ENCODE results near the gene SH2B2.
A peak's percentile ranks its signal among the peaks of the same experiment; 100 is the strongest.

The SH2B2 gene

DNA sequence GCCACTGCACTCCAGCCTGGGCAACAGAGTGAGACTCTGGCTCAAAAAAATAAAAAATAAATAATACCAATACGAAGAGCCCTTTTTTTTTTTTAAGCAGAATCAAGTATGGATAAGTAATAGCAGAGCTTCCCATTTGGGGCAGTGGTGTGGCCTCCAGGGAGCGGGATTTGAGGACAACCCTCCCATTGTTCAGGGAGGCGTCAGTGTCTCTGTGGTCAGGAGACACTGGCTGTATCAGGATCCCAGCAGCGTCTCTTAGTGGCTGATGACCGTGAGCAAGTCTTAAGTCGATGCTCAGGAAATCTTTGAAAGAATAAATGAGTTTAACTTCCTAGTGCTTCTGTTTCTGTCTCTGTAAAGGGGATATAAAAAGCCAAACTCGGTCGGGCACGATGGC, 25.2 kb upstream of the SH2B2 start:
- no peaks in the 10 kb centered on the region for H3K27me3 ChIP-seq (ENCODE audit: insufficient read depth, low read length)
- H4K91ac ChIP-seq (ENCODE audit: low read depth, low read length): no peak overlapping the region
- no peak overlapping the region for H3K4me2 ChIP-seq (ENCODE audit: low read length)
- H3K23ac ChIP-seq (ENCODE audit: low read length): no peak overlapping the region
- no peaks in the 10 kb centered on the region for H3K36me3 ChIP-seq (ENCODE audit: control insufficient read depth in 1 of 2, insufficient read depth in 2 of 2, low read length in 2 of 2)
- no peak overlapping the region for H3K4me3 ChIP-seq (ENCODE audit: low read depth, low read length)
- no peak overlapping the region for H2BK12ac ChIP-seq (ENCODE audit: low read length)
- no peak overlapping the region for H4K12ac ChIP-seq (ENCODE audit: low read depth, low read length)
- H3K79me1 ChIP-seq (ENCODE audit: low read length): no peaks in the 10 kb centered on the region
- H2AK5ac ChIP-seq (ENCODE audit: low read length): no peak overlapping the region
- no peak overlapping the region for H3K18ac ChIP-seq (ENCODE audit: low read length)
- no peak overlapping the region for H2BK120ac ChIP-seq (ENCODE audit: insufficient read depth, low read length, poor library complexity)
- peaks cover 2 to 6% of the 10 kb centered on the region in 2 experiments for H3K4me1 ChIP-seq (ENCODE audit: control insufficient read depth in 1 of 2, insufficient read depth in 2 of 2, low read length in 2 of 2)
- peaks cover 8% of the 10 kb centered on the region for H3K9me3 ChIP-seq (ENCODE audit: insufficient read depth, low read depth, low read length)
- H2BK5ac ChIP-seq (ENCODE audit: low read depth, low read length, poor library complexity): no peak overlapping the region
- H4K8ac ChIP-seq (ENCODE audit: low read depth, low read length): no peak overlapping the region
- DNase-seq: no peak
- no CpG with 5 or more reads among the region's 9 CpGs for whole genome bisulfite sequencing (ENCODE audit: extremely low coverage, insufficient coverage, insufficient read length)
- no peak overlapping the region for H3K14ac ChIP-seq (ENCODE audit: low read length)
- H3K79me2 ChIP-seq (ENCODE audit: control insufficient read depth, insufficient read depth, low read length, poor library complexity): no peaks in the 10 kb centered on the region
- H3K9ac ChIP-seq (ENCODE audit: low read length): no peak overlapping the region
- no peak overlapping the region for H3K27ac ChIP-seq (ENCODE audit: low read depth, low read length)
- H3K4ac ChIP-seq (ENCODE audit: low read depth, low read length): no peak overlapping the region
- no peak overlapping the region for H2AFZ ChIP-seq (ENCODE audit: insufficient read depth, low read length, poor library complexity)

GRCh38 chr7:102262546-102262945, 24.1 kb upstream of the SH2B2 start:
- H3K4me3 ChIP-seq (ENCODE audit: low read depth, low read length): no peak overlapping the region
- no peaks in the 10 kb centered on the region for H3K36me3 ChIP-seq (ENCODE audit: control insufficient read depth in 1 of 2, insufficient read depth in 2 of 2, low read length in 2 of 2)
- H4K8ac ChIP-seq (ENCODE audit: low read depth, low read length): no peak overlapping the region
- H3K18ac ChIP-seq (ENCODE audit: low read length): no peak overlapping the region
- no peak overlapping the region for H3K14ac ChIP-seq (ENCODE audit: low read length)
- no peak overlapping the region for H2BK5ac ChIP-seq (ENCODE audit: low read depth, low read length, poor library complexity)
- no peak overlapping the region for H2BK12ac ChIP-seq (ENCODE audit: low read length)
- H3K79me2 ChIP-seq (ENCODE audit: control insufficient read depth, insufficient read depth, low read length, poor library complexity): no peaks in the 10 kb centered on the region
- no peak overlapping the region for H4K91ac ChIP-seq (ENCODE audit: low read depth, low read length)
- no peak overlapping the region for H2AFZ ChIP-seq (ENCODE audit: insufficient read depth, low read length, poor library complexity)
- no peak overlapping the region for H3K23ac ChIP-seq (ENCODE audit: low read length)
- no peak overlapping the region for H2AK5ac ChIP-seq (ENCODE audit: low read length)
- H3K4me2 ChIP-seq (ENCODE audit: low read length): no peak overlapping the region
- H3K9ac ChIP-seq (ENCODE audit: low read length): no peak overlapping the region
- H3K27ac ChIP-seq (ENCODE audit: low read depth, low read length): no peak overlapping the region
- no peak overlapping the region for H3K4ac ChIP-seq (ENCODE audit: low read depth, low read length)
- no CpG with 5 or more reads among the region's 13 CpGs for WGBS (ENCODE audit: extremely low coverage, insufficient coverage, insufficient read length)
- no peaks in the 10 kb centered on the region for H3K79me1 ChIP-seq (ENCODE audit: low read length)
- no peak overlapping the region for H4K12ac ChIP-seq (ENCODE audit: low read depth, low read length)
- H3K27me3 ChIP-seq (ENCODE audit: insufficient read depth, low read length): no peaks in the 10 kb centered on the region
- DNase-seq: no peak
- H2BK120ac ChIP-seq (ENCODE audit: insufficient read depth, low read length, poor library complexity): no peak overlapping the region
- H3K4me1 ChIP-seq (ENCODE audit: control insufficient read depth in 1 of 2, insufficient read depth in 2 of 2, low read length in 2 of 2): peaks cover 2 to 6% of the 10 kb centered on the region in 2 experiments
- peaks cover 6% of the 10 kb centered on the region for H3K9me3 ChIP-seq (ENCODE audit: insufficient read depth, low read depth, low read length)

- Histone ChIP-seq H2BK120ac (ENCODE audit: insufficient read depth, low read length, poor library complexity) (no peak overlapping the region), H3K4me3 (ENCODE audit: low read depth, low read length) (no peak overlapping the region), H3K18ac (ENCODE audit: low read length) (no peak overlapping the region), H2AFZ (ENCODE audit: insufficient read depth, low read length, poor library complexity) (no peak overlapping the region), H3K9ac (ENCODE audit: low read length) (no peak overlapping the region), H2AK5ac (ENCODE audit: low read length) (no peak overlapping the region), H4K12ac (ENCODE audit: low read depth, low read length) (no peak overlapping the region), H4K8ac (ENCODE audit: low read depth, low read length) (no peak overlapping the region), H3K27ac (ENCODE audit: low read depth, low read length) (no peak overlapping the region), H3K4ac (ENCODE audit: low read depth, low read length) (no peak overlapping the region), H3K79me2 (ENCODE audit: control insufficient read depth, insufficient read depth, low read length, poor library complexity) (no peaks in the 10 kb centered on the region), H2BK5ac (ENCODE audit: low read depth, low read length, poor library complexity) (no peak overlapping the region), H3K4me2 (ENCODE audit: low read length) (no peak overlapping the region), H4K91ac (ENCODE audit: low read depth, low read length) (no peak overlapping the region), H3K4me1 (ENCODE audit: control insufficient read depth in 1 of 2, insufficient read depth in 2 of 2, low read length in 2 of 2) (peaks cover 2% of the 10 kb centered on the region in 2 experiments), H3K14ac (ENCODE audit: low read length) (no peak overlapping the region), H3K36me3 (ENCODE audit: control insufficient read depth in 1 of 2, insufficient read depth in 2 of 2, low read length in 2 of 2) (no peaks in the 10 kb centered on the region), H2BK12ac (ENCODE audit: low read length) (no peak overlapping the region), H3K27me3 (ENCODE audit: insufficient read depth, low read length) (no peaks in the 10 kb centered on the region), H3K9me3 (ENCODE audit: insufficient read depth, low read depth, low read length) (peaks cover 4% of the 10 kb centered on the region), H3K23ac (ENCODE audit: low read length) (no peak overlapping the region), H3K79me1 (ENCODE audit: low read length) (no peaks in the 10 kb centered on the region)
- DNase-seq: peak in 1 of 2 donors; percentile 23
- no CpG with 5 or more reads among the region's 13 CpGs for WGBS (ENCODE audit: extremely low coverage, insufficient coverage, insufficient read length)
Measured at GRCh38 chr7:102264367-102264891, 22.2 kb upstream of the SH2B2 start.

DNA sequence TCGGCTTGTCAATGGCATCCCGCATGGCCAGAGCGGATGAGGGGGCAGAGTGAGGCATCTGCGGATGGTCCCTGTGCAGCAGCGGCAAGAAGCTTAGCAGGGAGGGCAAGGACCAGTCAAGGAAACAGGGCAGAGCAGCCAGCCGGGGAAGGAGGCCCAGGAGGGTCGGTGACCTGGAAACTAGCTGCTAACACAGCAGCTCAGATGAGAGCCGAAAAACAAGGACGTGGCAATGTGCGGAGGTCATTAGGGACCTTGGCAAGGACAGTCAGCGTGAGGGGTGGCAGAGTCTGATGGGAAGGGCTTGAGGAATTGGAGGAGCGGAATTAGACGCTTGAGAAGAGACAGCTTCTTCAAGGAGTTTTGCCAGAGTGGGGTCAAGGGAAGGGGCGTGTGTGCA, 20.1 kb upstream of the SH2B2 start:
- Histone ChIP-seq H4K12ac (ENCODE audit: low read depth, low read length) (no peak overlapping the region), H2BK5ac (ENCODE audit: low read depth, low read length, poor library complexity) (no peak overlapping the region), H2AFZ (ENCODE audit: insufficient read depth, low read length, poor library complexity) (no peak overlapping the region), H3K18ac (ENCODE audit: low read length) (no peak overlapping the region), H3K14ac (ENCODE audit: low read length) (no peak overlapping the region), H3K36me3 (ENCODE audit: control insufficient read depth in 1 of 2, insufficient read depth in 2 of 2, low read length in 2 of 2) (no peaks in the 10 kb centered on the region), H2BK12ac (ENCODE audit: low read length) (no peak overlapping the region), H3K4me1 (ENCODE audit: control insufficient read depth in 1 of 2, insufficient read depth in 2 of 2, low read length in 2 of 2) (no peaks in the 10 kb centered on the region), H4K8ac (ENCODE audit: low read depth, low read length) (no peak overlapping the region), H2BK120ac (ENCODE audit: insufficient read depth, low read length, poor library complexity) (no peak overlapping the region), H3K79me1 (ENCODE audit: low read length) (no peaks in the 10 kb centered on the region), H3K79me2 (ENCODE audit: control insufficient read depth, insufficient read depth, low read length, poor library complexity) (no peaks in the 10 kb centered on the region), H3K27ac (ENCODE audit: low read depth, low read length) (no peak overlapping the region), H2AK5ac (ENCODE audit: low read length) (no peak overlapping the region), H3K9ac (ENCODE audit: low read length) (no peak overlapping the region), H3K4me3 (ENCODE audit: low read depth, low read length) (no peak overlapping the region), H3K23ac (ENCODE audit: low read length) (no peak overlapping the region), H3K9me3 (ENCODE audit: insufficient read depth, low read depth, low read length) (peaks cover 4% of the 10 kb centered on the region), H3K4me2 (ENCODE audit: low read length) (no peak overlapping the region), H3K27me3 (ENCODE audit: insufficient read depth, low read length) (no peaks in the 10 kb centered on the region), H4K91ac (ENCODE audit: low read depth, low read length) (no peak overlapping the region), H3K4ac (ENCODE audit: low read depth, low read length) (no peak overlapping the region)
- no peak for DNase-seq
- no CpG with 5 or more reads among the region's 14 CpGs for WGBS (ENCODE audit: extremely low coverage, insufficient coverage, insufficient read length)

Measured in trophoblast cell (in vitro differentiated cells and primary cell).